Omental fat pad (tissue), 4 donors: ENCODE results near the gene RASA2. TPM values are rescaled to one million over a fixed set of nuclear protein-coding genes. Genes with fewer than 3 reads are reported as not detected.

Source experiments
- ATAC-seq: fragments of 150-250 bp; one replicate; pipeline ENCODE4 v1.9.1; 2016; ENCODE audit warnings: mild to moderate bottlenecking, moderate library complexity; ENCODE audit not compliant: low FRiP score
- DNase-seq: peaks from one replicate; pipeline ENCODE4 v3.0.0-alpha.2; 2019; ENCODE audit warnings: low spot score
- total RNA-seq, 4 donors: library from RNA; depleted of rRNA; stranded (reverse); fragments of >200 nt; gene quantifications; one replicate each; pipeline ENCODE4 v1.1.0, GENCODE V29; 2016
- TF ChIP-seq, protein P1 (sequence below), 3 donors: fragments of 450-650 bp; IDR thresholded peaks; one replicate each; pipeline ENCODE4 v1.5.1; 2016 to 2017; ENCODE audit warnings: antibody characterized with exemption in 3 of 3, mild to moderate bottlenecking in 3 of 3, moderate library complexity in 2 of 3

RASA2 gene
- total RNA-seq, 4 donors from 2014 or later, result 16.4 to 19.8 (median 18.0) TPM

DNA sequence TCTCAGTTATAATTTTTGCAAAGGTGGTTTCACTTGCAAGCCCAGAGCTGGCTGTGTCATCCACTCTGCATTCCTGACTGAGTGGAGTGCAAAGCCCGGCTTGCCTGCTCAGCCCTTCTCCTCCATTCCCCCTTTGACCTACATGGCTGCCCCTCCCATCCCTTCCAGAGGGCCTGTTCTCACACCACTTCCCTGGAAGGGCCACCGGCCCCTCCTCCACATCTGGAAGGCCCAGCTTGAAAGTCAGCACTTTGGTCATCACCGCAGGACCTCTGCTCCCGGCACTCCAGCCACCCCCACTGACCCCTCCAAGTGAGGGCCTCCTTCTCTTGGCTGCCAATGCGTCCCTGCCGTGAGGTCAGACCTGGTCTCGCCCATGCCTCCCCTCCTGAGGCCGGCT, 177.2 kb downstream of the RASA2 start:
- DNase-seq (no peak), ATAC-seq (peak; percentile 50)
- TF ChIP-seq, protein P1, sequence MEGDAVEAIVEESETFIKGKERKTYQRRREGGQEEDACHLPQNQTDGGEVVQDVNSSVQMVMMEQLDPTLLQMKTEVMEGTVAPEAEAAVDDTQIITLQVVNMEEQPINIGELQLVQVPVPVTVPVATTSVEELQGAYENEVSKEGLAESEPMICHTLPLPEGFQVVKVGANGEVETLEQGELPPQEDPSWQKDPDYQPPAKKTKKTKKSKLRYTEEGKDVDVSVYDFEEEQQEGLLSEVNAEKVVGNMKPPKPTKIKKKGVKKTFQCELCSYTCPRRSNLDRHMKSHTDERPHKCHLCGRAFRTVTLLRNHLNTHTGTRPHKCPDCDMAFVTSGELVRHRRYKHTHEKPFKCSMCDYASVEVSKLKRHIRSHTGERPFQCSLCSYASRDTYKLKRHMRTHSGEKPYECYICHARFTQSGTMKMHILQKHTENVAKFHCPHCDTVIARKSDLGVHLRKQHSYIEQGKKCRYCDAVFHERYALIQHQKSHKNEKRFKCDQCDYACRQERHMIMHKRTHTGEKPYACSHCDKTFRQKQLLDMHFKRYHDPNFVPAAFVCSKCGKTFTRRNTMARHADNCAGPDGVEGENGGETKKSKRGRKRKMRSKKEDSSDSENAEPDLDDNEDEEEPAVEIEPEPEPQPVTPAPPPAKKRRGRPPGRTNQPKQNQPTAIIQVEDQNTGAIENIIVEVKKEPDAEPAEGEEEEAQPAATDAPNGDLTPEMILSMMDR (IDR thresholded peaks at IDR 0.05), result no peak

Other genes starting within 250 kb of the RASA2 start
- gene ZBTB38, start 118.5 kb upstream of the RASA2 start, total RNA-seq, result 100 to 1,000 TPM in 3 of 4 donors, 10 to 100 TPM in 1; 70.1 to 133 (median 108) TPM